GM19324 (cell line): Measurements from ENCODE around the gene PRKAR2B.
"Not testable (repeated sequence)": the region's sequence is repeated elsewhere in the genome, so short reads cannot be mapped to it uniquely, and the experiment has no call there.

Experiments used
- ATAC-seq: cut with Tn5 transposase; IDR thresholded peaks from one replicate; pipeline ENCODE4 v1.9.1; 2021; ENCODE audit warnings: mild to moderate bottlenecking, moderate library complexity; ENCODE audit not compliant: unreplicated experiment, low FRiP score

The PRKAR2B gene

GRCh38 chr7:107149863-107150262 lies 105.4 kb downstream of the PRKAR2B start:
- ATAC-seq: no peak

GRCh38 chr7:107150375-107151073 lies 106.0 kb downstream of the PRKAR2B start:
- ATAC-seq: no peak

GRCh38 chr7:107151538-107151937 lies 107.0 kb downstream of the PRKAR2B start:
- ATAC-seq: no peak

GRCh38 chr7:107152011-107152410 lies 107.5 kb downstream of the PRKAR2B start:
- ATAC-seq: no peak

- ATAC-seq: no peak
Measured at GRCh38 chr7:107154826-107155225, 110.3 kb downstream of the PRKAR2B start.

GRCh38 chr7:107155726-107156125 lies 111.2 kb downstream of the PRKAR2B start:
- not testable (repeated sequence) for ATAC-seq

GRCh38 chr7:107157091-107157490 lies 112.6 kb downstream of the PRKAR2B start:
- ATAC-seq: no peak

- ATAC-seq: no peak
Measured at GRCh38 chr7:107158028-107158427, 113.5 kb downstream of the PRKAR2B start.

GRCh38 chr7:107160389-107160788 lies 115.9 kb downstream of the PRKAR2B start:
- ATAC-seq: no peak

- no peak for ATAC-seq
Measured at GRCh38 chr7:107161415-107161814, 116.9 kb downstream of the PRKAR2B start.

- no peak for ATAC-seq
Measured at GRCh38 chr7:107162475-107162874, 118.0 kb downstream of the PRKAR2B start.

- no peak for ATAC-seq
Measured at GRCh38 chr7:107164092-107164491, 119.6 kb downstream of the PRKAR2B start.

GRCh38 chr7:107165341-107165740 lies 120.8 kb downstream of the PRKAR2B start:
- no peak for ATAC-seq

GRCh38 chr7:107166736-107167426 lies 122.4 kb downstream of the PRKAR2B start:
- no peak for ATAC-seq

- ATAC-seq: no peak
Measured at GRCh38 chr7:107167483-107168232, 123.2 kb downstream of the PRKAR2B start.

GRCh38 chr7:107168233-107169119 lies 124.0 kb downstream of the PRKAR2B start, which contains the start of gene HBP1:
Gene HBP1, plus strand, starts transcription at chr7:107169003. Its CDS starts 10,891 bp downstream, at chr7:107179894.
- ATAC-seq: peak; percentile 94

GRCh38 chr7:107169120-107170050 lies 124.9 kb downstream of the PRKAR2B start:
- peak; percentile 40 for ATAC-seq

GRCh38 chr7:107170051-107170915 lies 125.8 kb downstream of the PRKAR2B start:
- ATAC-seq: no peak
